Muscle layer of colon (tissue), 2 donors: ENCODE measurements around the gene PHF14.
A peak's percentile ranks its signal among the peaks of the same experiment; 100 is the strongest.
"Not testable (repeated sequence)": the region's sequence is repeated elsewhere in the genome, so short reads cannot be mapped to it uniquely, and the experiment has no call there.

Experiments
- H3K27ac ChIP-seq: one replicate; pipeline ENCODE4 v1.7.0; 2013; ENCODE audit warnings: low read depth, mild to moderate bottlenecking, low read length, moderate library complexity
- H3K27me3 ChIP-seq, 2 donors: one replicate each; pipeline ENCODE4 v1.7.0; 2013; ENCODE audit warnings: low read length in 2 of 2, mild to moderate bottlenecking in 2 of 2; ENCODE audit not compliant: insufficient read depth in 2 of 2, control insufficient read depth in 1 of 2
- H3K36me3 ChIP-seq: one replicate; pipeline ENCODE4 v1.7.0; 2013; ENCODE audit warnings: mild to moderate bottlenecking, low read length; ENCODE audit not compliant: insufficient read depth
- H3K4me1 ChIP-seq: one replicate; pipeline ENCODE4 v1.7.0; 2013; ENCODE audit warnings: mild to moderate bottlenecking, low read length; ENCODE audit not compliant: insufficient read depth
- H3K4me3 ChIP-seq, 2 donors: one replicate each; pipeline ENCODE4 v1.7.0; 2013; ENCODE audit warnings: low read length in 2 of 2, low read depth in 1 of 2, mild to moderate bottlenecking in 1 of 2, moderate library complexity in 1 of 2
- H3K9ac ChIP-seq: one replicate; pipeline ENCODE4 v1.7.0; 2013; ENCODE audit warnings: low read length
- H3K9me3 ChIP-seq: one replicate; pipeline ENCODE4 v1.7.0; 2013; ENCODE audit warnings: mild to moderate bottlenecking, low read length
- donor health status: abdominal sarcoma.
- donor health status: Adenocarcinoma of cecum.

PHF14 gene

DNA sequence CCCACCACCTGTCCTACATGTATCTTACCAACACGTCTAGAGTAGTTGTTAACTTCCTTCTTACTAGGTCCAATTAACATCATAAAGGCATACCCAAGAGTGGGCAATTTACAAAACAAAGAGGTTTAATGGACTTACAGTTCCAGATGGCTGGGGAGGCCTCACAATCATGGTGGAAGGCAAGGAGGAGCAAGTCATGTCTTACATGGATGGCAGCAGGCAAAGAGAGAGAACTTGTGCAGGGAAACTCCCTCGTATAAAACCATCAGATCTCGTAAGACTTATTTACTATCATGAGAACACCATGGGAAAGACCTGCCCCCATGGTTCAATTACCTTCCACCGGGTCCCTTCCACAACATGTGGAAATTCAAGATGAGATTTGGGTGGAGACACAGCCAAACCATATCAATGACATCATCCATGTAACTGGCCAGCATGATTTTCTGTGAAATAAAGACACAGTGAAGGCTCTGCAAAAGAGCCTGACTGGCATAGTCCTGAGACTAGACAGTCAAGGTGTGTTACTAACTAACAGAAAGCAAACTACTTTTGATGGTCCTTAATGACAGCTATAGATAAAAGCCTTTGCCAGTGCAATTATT is 22.6 kb upstream of the PHF14 start:
- not testable (repeated sequence) for H3K4me3 ChIP-seq, H3K36me3 ChIP-seq

DNA sequence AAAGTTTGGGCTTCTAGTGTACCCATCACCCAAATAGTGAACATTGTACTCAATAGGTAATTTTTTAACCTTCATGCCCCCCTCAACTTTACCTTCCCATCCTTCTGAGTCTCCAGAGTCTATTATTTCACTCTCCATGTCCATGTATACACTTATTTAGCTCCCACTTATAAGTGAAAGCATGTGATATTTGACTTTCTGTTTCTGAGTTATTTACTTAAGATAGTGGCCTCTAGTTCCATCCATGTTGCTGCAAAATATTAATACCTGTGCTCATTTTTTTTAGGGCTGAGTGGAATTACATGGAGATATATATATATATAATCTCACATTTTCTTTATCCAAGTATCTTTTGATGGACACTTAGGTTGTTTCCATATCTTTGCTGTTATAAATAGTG is 21.1 kb upstream of the PHF14 start:
- no peak overlapping the region for H3K4me3 ChIP-seq
- no peaks in the 10 kb centered on the region for H3K4me1 ChIP-seq
- no peaks in the 10 kb centered on the region for H3K9me3 ChIP-seq
- no peak overlapping the region for H3K9ac ChIP-seq
- no peak overlapping the region for H3K27ac ChIP-seq
- H3K36me3 ChIP-seq, result no peaks in the 10 kb centered on the region
- H3K27me3 ChIP-seq, result no peaks in the 10 kb centered on the region

More for the DNA sequence above, 22.6 kb upstream of the PHF14 start:
- H3K9ac ChIP-seq, H3K4me1 ChIP-seq, H3K27ac ChIP-seq, H3K9me3 ChIP-seq, H3K27me3 ChIP-seq: not testable (repeated sequence)

DNA sequence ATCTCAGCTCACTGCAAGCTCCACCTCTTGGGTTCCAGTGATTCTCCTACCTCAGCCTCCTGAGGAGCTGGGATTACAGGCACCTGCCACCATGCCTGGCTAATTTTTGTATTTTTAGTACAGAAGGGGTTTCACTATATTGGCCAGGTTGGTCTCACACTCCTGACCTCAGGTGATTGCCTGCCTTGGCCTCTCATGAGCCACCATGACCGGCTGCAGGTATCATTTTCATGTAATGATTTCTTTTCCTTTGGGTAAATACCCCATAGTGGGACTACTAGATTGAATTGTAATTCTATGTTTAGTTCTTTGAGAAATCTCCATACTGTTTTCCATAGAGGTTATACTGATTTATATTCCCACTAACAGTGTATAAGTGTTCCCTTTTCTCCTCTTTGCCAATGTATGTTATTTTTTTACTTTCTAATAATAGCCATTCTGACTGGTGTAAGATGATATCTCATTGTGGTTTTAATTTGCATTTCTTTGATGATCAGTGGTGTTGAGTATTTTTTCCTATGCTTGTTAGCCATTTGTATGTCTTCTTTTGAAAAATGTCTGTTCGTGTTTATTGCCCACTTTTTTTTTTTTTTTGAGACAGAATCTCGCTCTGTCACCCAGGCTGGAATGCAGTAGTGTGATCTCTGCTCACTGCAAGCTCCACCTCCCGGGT is 20.5 kb upstream of the PHF14 start:
- H3K4me3 ChIP-seq, H3K27me3 ChIP-seq, H3K9ac ChIP-seq, H3K27ac ChIP-seq, H3K9me3 ChIP-seq, H3K4me1 ChIP-seq, H3K36me3 ChIP-seq: not testable (repeated sequence)

DNA sequence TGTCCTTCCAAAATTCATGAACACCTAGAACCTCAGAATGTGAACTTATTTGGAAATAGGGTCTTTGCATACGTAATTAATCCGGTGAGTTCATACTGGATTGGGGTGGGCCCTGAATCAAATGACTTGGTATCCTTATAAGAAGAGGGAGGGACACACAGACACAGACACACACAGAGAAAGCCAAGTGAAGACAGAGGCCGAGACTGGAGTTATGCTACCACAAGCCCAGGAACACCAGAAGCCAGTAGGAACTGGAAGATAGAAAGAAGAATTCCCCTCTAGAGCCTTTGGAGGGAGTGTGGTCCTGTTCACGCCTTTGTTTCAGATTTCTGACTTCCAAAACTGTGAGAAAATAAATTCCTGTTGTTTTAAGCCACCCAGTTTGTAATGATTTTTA is 17.1 kb upstream of the PHF14 start:
- Histone ChIP-seq H3K36me3 (no peaks in the 10 kb centered on the region), H3K9ac (no peak overlapping the region), H3K4me3 (no peak overlapping the region), H3K27me3 (no peaks in the 10 kb centered on the region), H3K27ac (no peak overlapping the region), H3K4me1 (no peaks in the 10 kb centered on the region), H3K9me3 (no peaks in the 10 kb centered on the region)

DNA sequence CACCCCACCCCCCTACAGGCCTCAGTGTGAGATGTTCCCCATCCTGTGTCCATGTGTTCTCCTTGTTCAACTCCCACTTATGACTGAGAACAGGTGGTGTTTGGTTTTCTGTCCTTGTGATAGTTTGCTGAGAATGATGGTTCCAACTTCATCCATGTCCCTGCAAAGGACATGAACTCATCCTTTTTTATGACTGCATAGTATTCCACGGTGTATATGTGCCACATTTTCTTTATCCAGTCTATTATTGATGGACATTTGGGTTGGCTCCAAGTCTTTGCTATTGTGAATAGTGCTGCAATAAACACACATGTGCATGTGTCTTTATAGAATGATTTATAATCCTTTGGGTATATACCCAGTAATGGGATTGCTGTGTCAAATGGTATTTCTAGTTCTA is 13.4 kb upstream of the PHF14 start:
- H3K9ac ChIP-seq, H3K4me1 ChIP-seq, H3K27me3 ChIP-seq, H3K9me3 ChIP-seq, H3K4me3 ChIP-seq, H3K27ac ChIP-seq, H3K36me3 ChIP-seq: not testable (repeated sequence)

DNA sequence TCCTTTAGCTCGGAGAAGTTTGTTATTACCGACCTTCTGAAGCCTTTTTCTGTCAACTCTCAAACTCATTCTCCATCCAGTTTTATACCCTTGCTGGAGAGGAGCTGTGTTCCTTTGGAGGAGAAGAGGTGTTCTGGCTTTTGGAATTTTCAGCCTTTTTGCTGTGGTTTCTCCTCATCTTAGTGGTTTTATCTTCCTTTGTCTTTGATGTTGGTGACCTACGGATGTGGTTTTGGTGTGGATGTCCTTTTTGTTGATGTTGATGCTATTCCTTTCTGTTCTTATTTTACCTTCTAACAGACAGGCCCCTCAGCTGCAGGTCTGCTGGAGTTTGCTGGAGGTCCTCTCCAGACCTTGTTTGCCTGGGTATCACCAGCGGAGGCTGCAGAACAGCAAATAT is 8.7 kb upstream of the PHF14 start:
- not testable (repeated sequence) for H3K36me3 ChIP-seq, H3K4me1 ChIP-seq, H3K9ac ChIP-seq

DNA sequence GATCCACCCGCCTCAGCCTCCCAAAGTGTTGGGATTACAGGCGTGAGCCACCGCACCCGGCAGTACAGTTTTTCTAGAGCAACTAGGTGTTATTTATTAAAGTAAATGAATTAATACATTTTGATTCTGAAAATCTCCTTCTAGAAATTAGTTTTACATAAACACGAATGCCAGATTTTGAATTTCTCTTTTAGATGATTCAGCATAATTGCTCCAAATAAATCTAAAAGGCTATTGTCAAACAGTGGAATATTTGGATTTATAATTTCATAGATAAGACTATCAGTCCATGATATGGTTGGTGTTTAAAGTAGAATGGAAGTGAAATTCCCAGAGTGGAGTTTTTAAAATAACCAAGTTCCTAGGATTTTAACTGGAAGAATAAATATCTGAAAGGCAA is 1.5 kb upstream of the PHF14 start:
- peaks cover 10% of the 10 kb centered on the region for H3K4me1 ChIP-seq
- no peaks in the 10 kb centered on the region for H3K36me3 ChIP-seq
- H3K27ac ChIP-seq, result no peak overlapping the region
- no peaks in the 10 kb centered on the region for H3K27me3 ChIP-seq
- H3K4me3 ChIP-seq, result no peak overlapping the region
- H3K9me3 ChIP-seq, result no peaks in the 10 kb centered on the region
- no peak overlapping the region for H3K9ac ChIP-seq

More for the DNA sequence above, 8.7 kb upstream of the PHF14 start:
- H3K27me3 ChIP-seq, H3K4me3 ChIP-seq, H3K9me3 ChIP-seq, H3K27ac ChIP-seq: not testable (repeated sequence)

DNA sequence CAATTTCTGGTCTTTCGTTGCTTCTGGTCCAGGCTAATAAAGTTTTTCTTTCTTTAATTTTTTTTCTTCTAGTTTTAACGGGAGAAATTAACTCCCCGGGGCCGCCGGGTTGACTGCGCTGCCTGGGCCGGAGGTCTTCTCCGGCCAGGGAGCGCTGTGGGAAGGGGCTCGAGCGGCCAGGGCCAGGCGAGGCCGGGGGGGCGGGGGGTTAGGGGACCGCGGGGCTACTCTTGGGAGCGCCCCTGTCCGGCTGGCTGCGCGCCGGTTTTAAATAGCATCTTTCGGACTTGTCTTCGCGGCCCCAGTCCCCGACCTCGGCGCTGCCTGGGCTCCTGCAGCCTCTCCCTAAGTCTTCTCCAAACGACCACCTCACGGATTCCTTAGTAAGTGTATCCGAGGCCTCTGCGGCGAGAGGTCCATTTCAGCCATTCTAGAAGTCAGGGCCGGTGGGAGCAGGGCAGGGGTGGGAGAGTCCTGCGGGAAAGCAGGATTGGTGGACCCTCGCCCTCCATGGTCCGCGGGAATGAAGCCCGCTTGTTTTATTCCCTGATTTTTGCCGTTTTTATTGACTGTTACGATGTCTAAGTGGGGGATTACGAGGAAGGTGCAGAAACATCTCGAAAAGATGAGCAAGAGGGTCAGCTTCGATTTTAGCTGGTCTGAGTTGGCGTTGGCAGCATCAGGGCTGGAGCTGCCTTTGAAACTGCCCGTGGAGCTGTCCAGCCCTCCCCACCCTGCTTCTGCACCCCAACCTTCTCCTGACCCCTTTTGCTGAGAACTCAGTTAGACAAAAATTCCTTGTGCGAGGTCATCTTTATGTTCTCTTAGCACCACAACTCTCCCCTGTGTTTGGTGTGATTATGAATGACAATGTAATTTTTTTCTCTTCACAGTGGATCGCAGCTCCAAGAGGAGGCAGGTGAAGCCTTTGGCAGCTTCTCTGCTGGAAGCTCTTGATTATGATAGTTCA is 555 bp downstream of the PHF14 start:
- no peaks in the 10 kb centered on the region for H3K27me3 ChIP-seq
- H3K9me3 ChIP-seq, result no peaks in the 10 kb centered on the region
- H3K9ac ChIP-seq, result peak overlapping the region; percentile 55
- H3K27ac ChIP-seq, result peak overlapping the region; percentile 68
- no peaks in the 10 kb centered on the region for H3K36me3 ChIP-seq
- H3K4me3 ChIP-seq, result peak overlapping the region; percentile 60 to 93
- peaks cover 10% of the 10 kb centered on the region for H3K4me1 ChIP-seq

DNA sequence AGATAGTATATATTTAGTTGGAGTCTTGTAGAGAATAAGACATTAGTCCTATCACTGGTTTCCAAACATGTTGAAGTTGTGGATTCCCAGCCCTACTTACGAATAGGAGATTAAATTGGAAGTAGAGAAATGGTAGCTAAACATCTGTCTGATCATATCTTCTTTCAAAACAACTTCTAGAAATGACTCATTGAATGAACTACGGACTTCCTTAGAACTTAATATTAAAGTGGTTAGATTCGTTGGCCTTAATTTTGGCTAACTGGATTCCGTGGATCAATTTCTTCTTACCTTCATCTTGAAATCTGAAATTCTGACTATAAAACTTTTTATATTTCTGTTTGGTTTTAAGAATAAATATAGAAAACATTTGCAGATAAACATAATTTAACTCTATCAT is 3.4 kb downstream of the PHF14 start:
- H3K27ac ChIP-seq, result no peak overlapping the region
- H3K9me3 ChIP-seq, result no peaks in the 10 kb centered on the region
- H3K36me3 ChIP-seq, result no peaks in the 10 kb centered on the region
- H3K4me1 ChIP-seq, result peaks cover 10% of the 10 kb centered on the region
- H3K9ac ChIP-seq, result no peak overlapping the region
- H3K4me3 ChIP-seq, result no peak overlapping the region
- H3K27me3 ChIP-seq, result no peaks in the 10 kb centered on the region

DNA sequence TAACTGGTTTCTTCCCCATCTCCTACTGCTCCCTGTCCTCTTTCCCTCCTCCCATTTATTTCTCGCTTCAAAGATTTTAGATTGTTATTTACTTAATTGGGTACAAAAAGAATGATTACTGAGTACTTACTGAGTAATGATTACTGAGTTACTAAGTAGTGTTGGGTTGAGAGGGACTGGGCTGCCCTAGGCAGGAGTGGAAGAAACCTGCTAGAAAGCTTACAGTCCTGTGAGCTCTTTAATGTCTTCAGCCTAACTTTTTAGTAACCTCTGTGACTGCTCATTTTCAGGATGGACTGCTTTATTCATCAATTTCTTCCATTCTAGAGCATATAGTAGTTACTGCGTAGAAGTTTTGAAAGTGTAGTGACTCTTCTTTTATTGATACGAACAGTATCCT is 7.6 kb downstream of the PHF14 start:
- no peaks in the 10 kb centered on the region for H3K27me3 ChIP-seq
- no peaks in the 10 kb centered on the region for H3K36me3 ChIP-seq
- no peak overlapping the region for H3K27ac ChIP-seq
- H3K9ac ChIP-seq, result no peak overlapping the region
- H3K4me3 ChIP-seq, result no peak overlapping the region
- H3K4me1 ChIP-seq, result no peaks in the 10 kb centered on the region
- H3K9me3 ChIP-seq, result no peaks in the 10 kb centered on the region

DNA sequence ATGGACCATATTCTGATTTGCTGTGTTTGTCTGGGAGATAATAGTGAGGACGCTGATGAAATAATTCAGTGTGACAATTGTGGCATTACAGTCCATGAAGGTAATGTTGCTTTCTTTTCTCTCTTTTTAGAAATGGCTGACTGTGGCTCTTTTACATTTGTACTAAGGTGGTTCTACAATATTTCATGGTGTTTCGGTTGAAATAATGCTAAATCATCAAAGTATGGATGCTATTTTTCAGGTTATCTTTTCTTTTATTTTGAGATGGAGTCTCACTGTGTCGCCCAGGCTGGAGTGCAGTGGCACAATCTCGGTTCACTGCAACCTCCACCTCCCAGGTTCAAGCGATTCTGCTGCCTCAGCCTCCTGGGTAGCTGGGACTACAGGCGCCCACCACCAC is 17.1 kb downstream of the PHF14 start:
- not testable (repeated sequence) for H3K36me3 ChIP-seq, H3K9ac ChIP-seq, H3K27ac ChIP-seq, H3K4me1 ChIP-seq, H3K27me3 ChIP-seq, H3K4me3 ChIP-seq, H3K9me3 ChIP-seq
